HG03460 (cell line): ENCODE data around the gene FLVCR2.
"Not testable (repeated sequence)": the region's sequence is repeated elsewhere in the genome, so short reads cannot be mapped to it uniquely, and the experiment has no call there.

Source experiments
- ATAC-seq: cut with Tn5 transposase; IDR thresholded peaks from one replicate; pipeline ENCODE4 v1.9.1; 2021; ENCODE audit not compliant: unreplicated experiment

Gene FLVCR2

GRCh38 chr14:75589931-75590330 is 11.5 kb downstream of the FLVCR2 start:
- no peak for ATAC-seq

GRCh38 chr14:75591331-75591946 is 13.0 kb downstream of the FLVCR2 start:
- ATAC-seq, result no peak

- no peak for ATAC-seq
Observed at GRCh38 chr14:75591987-75592575, 13.7 kb downstream of the FLVCR2 start.

- ATAC-seq, result no peak
Observed at GRCh38 chr14:75595226-75595625, 16.8 kb downstream of the FLVCR2 start.

GRCh38 chr14:75597149-75597548 is 18.7 kb downstream of the FLVCR2 start:
- no peak for ATAC-seq

GRCh38 chr14:75600100-75600499 is 21.7 kb downstream of the FLVCR2 start:
- ATAC-seq, result not testable (repeated sequence)

- ATAC-seq, result not testable (repeated sequence)
Observed at GRCh38 chr14:75601061-75601460, 22.6 kb downstream of the FLVCR2 start.

GRCh38 chr14:75602503-75602902 is 24.1 kb downstream of the FLVCR2 start:
- no peak for ATAC-seq

- ATAC-seq, result no peak
Observed at GRCh38 chr14:75604979-75605851, 26.8 kb downstream of the FLVCR2 start.

GRCh38 chr14:75605916-75606315 is 27.5 kb downstream of the FLVCR2 start:
- ATAC-seq, result no peak

GRCh38 chr14:75607044-75607443 is 28.6 kb downstream of the FLVCR2 start:
- ATAC-seq, result no peak

- no peak for ATAC-seq
Observed at GRCh38 chr14:75607842-75608640, 29.6 kb downstream of the FLVCR2 start.

GRCh38 chr14:75609116-75609515 is 30.7 kb downstream of the FLVCR2 start:
- no peak for ATAC-seq

- no peak for ATAC-seq
Observed at GRCh38 chr14:75609606-75610475, 31.4 kb downstream of the FLVCR2 start.

- no peak for ATAC-seq
Observed at GRCh38 chr14:75610834-75611233, 32.4 kb downstream of the FLVCR2 start.

GRCh38 chr14:75612157-75612556 is 33.7 kb downstream of the FLVCR2 start:
- no peak for ATAC-seq

GRCh38 chr14:75614179-75614578 is 35.8 kb downstream of the FLVCR2 start:
- no peak for ATAC-seq

- ATAC-seq, result no peak
Observed at GRCh38 chr14:75615200-75615599, 36.8 kb downstream of the FLVCR2 start.

- no peak for ATAC-seq
Observed at GRCh38 chr14:75619548-75619947, 41.1 kb downstream of the FLVCR2 start.

- ATAC-seq, result no peak
Observed at GRCh38 chr14:75625034-75625433, 46.6 kb downstream of the FLVCR2 start.
